DND-41 (cell line): ENCODE measurements around the gene ARFGEF3.

ENCODE experiments used
- ATAC-seq: fragments of 200-7000 bp; cut with Tn5 transposase; 3 replicates; pipeline ENCODE4 v1.9.1; 2021; ENCODE audit warnings: low read depth; ENCODE audit not compliant: insufficient read depth
- DNase-seq: peaks from one replicate; pipeline ENCODE4 v3.0.0-alpha.2; 2020
- H2AFZ ChIP-seq: 2 replicates; pipeline ENCODE4 v1.6.0; 2012; ENCODE audit warnings: low read depth, low read length
- H3K27ac ChIP-seq: 2 replicates; pipeline ENCODE4 v1.5.1; 2012; ENCODE audit warnings: low read length, inconsistent platforms
- H3K27me3 ChIP-seq: fragments of 200-600 bp; sonication (generic); 2 replicates; pipeline ENCODE4 v1.6.0; 2012; ENCODE audit warnings: low read length, mild to moderate bottlenecking, inconsistent platforms; ENCODE audit not compliant: insufficient read depth, poor library complexity
- H3K36me3 ChIP-seq: 2 replicates; pipeline ENCODE4 v1.5.1; 2012; ENCODE audit warnings: low read length, inconsistent platforms; ENCODE audit not compliant: insufficient read depth
- H3K4me1 ChIP-seq: 2 replicates; pipeline ENCODE4 v1.5.1; 2012; ENCODE audit warnings: mild to moderate bottlenecking, low read length; ENCODE audit not compliant: insufficient read depth
- H3K4me2 ChIP-seq: 2 replicates; pipeline ENCODE4 v1.6.0; 2012; ENCODE audit warnings: mild to moderate bottlenecking, moderate library complexity, low read length, inconsistent platforms; ENCODE audit not compliant: insufficient read depth
- H3K4me3 ChIP-seq, 2 experiments: fragments of 200-600 bp in 1 of 2; shearing (Covaris generic) in 1 of 2; 2 replicates each; pipeline ENCODE4 v1.5.1; 2012 to 2016; ENCODE audit warnings: inconsistent platforms in 2 of 2, low read length in 2 of 2, mild to moderate bottlenecking in 2 of 2, low read depth in 1 of 2, moderate library complexity in 1 of 2
- H3K79me2 ChIP-seq: 2 replicates; pipeline ENCODE4 v1.6.0; 2012; ENCODE audit warnings: low read length, inconsistent platforms; ENCODE audit not compliant: insufficient read depth
- H3K9ac ChIP-seq: 2 replicates; pipeline ENCODE4 v1.6.0; 2012; ENCODE audit warnings: low read depth, mild to moderate bottlenecking, inconsistent platforms, low read length, moderate library complexity
- H3K9me3 ChIP-seq: 2 replicates; pipeline ENCODE4 v1.5.1; 2012; ENCODE audit warnings: low read length, moderate library complexity, mild to moderate bottlenecking, inconsistent platforms; ENCODE audit not compliant: insufficient read depth, severe bottlenecking
- H4K20me1 ChIP-seq: 2 replicates; pipeline ENCODE4 v1.6.0; 2012; ENCODE audit warnings: low read length; ENCODE audit not compliant: insufficient read depth
- EZH2 ChIP-seq: IDR thresholded peaks from 3 replicates; pipeline ENCODE4 v1.6.1; 2012; ENCODE audit warnings: borderline replicate concordance, low read depth, mild to moderate bottlenecking, moderate library complexity, low read length, inconsistent platforms; ENCODE audit not compliant: severe bottlenecking
- TF ChIP-seq, protein P1 (sequence below): IDR thresholded peaks from 2 replicates; pipeline ENCODE4 v1.5.1; 2012; ENCODE audit warnings: borderline replicate concordance, low read length, moderate library complexity, mild to moderate bottlenecking; ENCODE audit not compliant: poor library complexity, severe bottlenecking; ENCODE audit errors: extremely low read depth

The ARFGEF3 gene

GRCh38 chr6:138321934-138322333 is 160.2 kb downstream of the ARFGEF3 start:
- no peaks in the 10 kb centered on the region for H3K4me1 ChIP-seq
- H3K9me3 ChIP-seq, result no peaks in the 10 kb centered on the region
- no peak overlapping the region for H3K9ac ChIP-seq
- DNase-seq, result no peak
- H3K4me3 ChIP-seq, result no peak overlapping the region
- H3K36me3 ChIP-seq, result no peaks in the 10 kb centered on the region
- no peaks in the 10 kb centered on the region for H3K27me3 ChIP-seq
- no peaks in the 10 kb centered on the region for H3K79me2 ChIP-seq
- no peak overlapping the region for H3K4me2 ChIP-seq
- no peak for TF ChIP-seq EZH2
- TF ChIP-seq, protein P1, sequence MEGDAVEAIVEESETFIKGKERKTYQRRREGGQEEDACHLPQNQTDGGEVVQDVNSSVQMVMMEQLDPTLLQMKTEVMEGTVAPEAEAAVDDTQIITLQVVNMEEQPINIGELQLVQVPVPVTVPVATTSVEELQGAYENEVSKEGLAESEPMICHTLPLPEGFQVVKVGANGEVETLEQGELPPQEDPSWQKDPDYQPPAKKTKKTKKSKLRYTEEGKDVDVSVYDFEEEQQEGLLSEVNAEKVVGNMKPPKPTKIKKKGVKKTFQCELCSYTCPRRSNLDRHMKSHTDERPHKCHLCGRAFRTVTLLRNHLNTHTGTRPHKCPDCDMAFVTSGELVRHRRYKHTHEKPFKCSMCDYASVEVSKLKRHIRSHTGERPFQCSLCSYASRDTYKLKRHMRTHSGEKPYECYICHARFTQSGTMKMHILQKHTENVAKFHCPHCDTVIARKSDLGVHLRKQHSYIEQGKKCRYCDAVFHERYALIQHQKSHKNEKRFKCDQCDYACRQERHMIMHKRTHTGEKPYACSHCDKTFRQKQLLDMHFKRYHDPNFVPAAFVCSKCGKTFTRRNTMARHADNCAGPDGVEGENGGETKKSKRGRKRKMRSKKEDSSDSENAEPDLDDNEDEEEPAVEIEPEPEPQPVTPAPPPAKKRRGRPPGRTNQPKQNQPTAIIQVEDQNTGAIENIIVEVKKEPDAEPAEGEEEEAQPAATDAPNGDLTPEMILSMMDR, result no peak
- no peaks in the 10 kb centered on the region for H4K20me1 ChIP-seq
- H2AFZ ChIP-seq, result no peak overlapping the region
- no peak for ATAC-seq
- no peak overlapping the region for H3K27ac ChIP-seq

DNA sequence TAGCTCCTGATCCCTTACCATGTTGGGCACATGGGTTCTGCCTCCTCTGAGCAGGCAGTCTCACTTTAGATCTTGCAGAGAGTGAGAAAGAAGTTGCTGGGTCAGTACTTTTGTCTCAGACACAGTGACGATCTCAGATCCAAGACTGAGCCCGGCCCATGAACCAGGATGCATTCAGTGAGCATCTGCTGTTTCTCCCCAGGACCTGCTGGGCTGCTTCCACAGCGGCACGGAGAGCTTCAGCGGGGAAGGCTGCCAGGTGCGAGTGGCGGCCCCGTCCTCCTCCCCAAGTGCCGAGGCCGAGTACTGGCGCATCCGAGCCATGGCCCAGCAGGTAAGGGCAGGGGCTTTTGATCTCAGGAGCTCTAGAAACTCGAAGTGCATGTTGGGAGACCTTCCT is 162.1 kb downstream of the ARFGEF3 start:
- no peak overlapping the region for H3K27ac ChIP-seq
- H3K4me1 ChIP-seq, result no peaks in the 10 kb centered on the region
- no peak for TF ChIP-seq EZH2
- TF ChIP-seq, protein P1, result no peak
- H4K20me1 ChIP-seq, result no peaks in the 10 kb centered on the region
- H3K9ac ChIP-seq, result no peak overlapping the region
- no peaks in the 10 kb centered on the region for H3K27me3 ChIP-seq
- H3K4me2 ChIP-seq, result no peak overlapping the region
- no peak overlapping the region for H3K4me3 ChIP-seq
- no peaks in the 10 kb centered on the region for H3K79me2 ChIP-seq
- no peak overlapping the region for H2AFZ ChIP-seq
- no peaks in the 10 kb centered on the region for H3K9me3 ChIP-seq
- DNase-seq, result no peak
- H3K36me3 ChIP-seq, result no peaks in the 10 kb centered on the region
- no peak for ATAC-seq

DNA sequence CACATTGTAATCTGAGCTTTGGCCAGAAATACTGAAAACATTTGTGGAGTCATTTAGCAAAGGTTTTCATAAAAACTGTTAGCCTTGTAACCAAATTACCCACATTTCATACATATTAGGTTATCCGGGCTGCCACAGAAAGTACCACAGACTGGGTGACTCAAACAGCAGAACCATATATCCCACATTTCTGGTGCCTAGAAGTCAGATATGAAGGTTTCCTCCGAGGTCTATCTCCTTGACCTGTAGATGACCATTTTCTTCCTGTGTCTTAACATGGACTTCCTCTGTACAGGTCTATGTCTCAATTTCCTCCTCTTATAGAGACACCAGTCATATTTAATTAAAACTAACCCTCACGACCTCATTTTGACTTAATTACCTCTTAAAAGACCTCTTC is 166.5 kb downstream of the ARFGEF3 start:
- TF ChIP-seq, protein P1, result no peak
- no peak for TF ChIP-seq EZH2
- Histone ChIP-seq H3K27me3 (peaks cover 9% of the 10 kb centered on the region), H3K9ac (no peak overlapping the region), H3K36me3 (no peaks in the 10 kb centered on the region), H3K9me3 (no peaks in the 10 kb centered on the region), H4K20me1 (no peaks in the 10 kb centered on the region), H3K4me3 (no peak overlapping the region), H3K4me2 (no peak overlapping the region), H3K4me1 (no peaks in the 10 kb centered on the region), H3K79me2 (no peaks in the 10 kb centered on the region), H2AFZ (no peak overlapping the region), H3K27ac (no peak overlapping the region)
- ATAC-seq, result no peak
- DNase-seq, result no peak

GRCh38 chr6:138330763-138331162 is 169.0 kb downstream of the ARFGEF3 start:
- Histone ChIP-seq H3K79me2 (no peaks in the 10 kb centered on the region), H2AFZ (no peak overlapping the region), H3K4me2 (no peak overlapping the region), H3K4me1 (no peaks in the 10 kb centered on the region), H3K36me3 (no peaks in the 10 kb centered on the region), H3K4me3 (no peak overlapping the region), H4K20me1 (no peaks in the 10 kb centered on the region), H3K9ac (no peak overlapping the region), H3K27me3 (peaks cover 9% of the 10 kb centered on the region), H3K27ac (no peak overlapping the region), H3K9me3 (no peaks in the 10 kb centered on the region)
- TF ChIP-seq EZH2, result no peak
- no peak for DNase-seq
- no peak for ATAC-seq
